ENCODE measurements around the gene ARHGAP23.

Gene ARHGAP23

GRCh38 chr17:38539386-38539785, 111.1 kb downstream of the ARHGAP23 start:
- DNase-seq (ENCODE audit: low read depth): no peak
- no peaks in the 10 kb centered on the region for H3K36me3 ChIP-seq (ENCODE audit: control insufficient read depth, insufficient read depth, low read length, severe bottlenecking)
- peaks cover 8% of the 10 kb centered on the region for H3K4me1 ChIP-seq (ENCODE audit: control insufficient read depth, insufficient read depth, low read length)
- H3K9me3 ChIP-seq (ENCODE audit: control insufficient read depth, low read length): no peaks in the 10 kb centered on the region
- peaks cover 31% of the 10 kb centered on the region for H3K27me3 ChIP-seq (replicated peaks; ENCODE audit: control insufficient read depth, insufficient read depth, low read length)
- H3K4me3 ChIP-seq (ENCODE audit: low read length): no peak overlapping the region
- H3K9ac ChIP-seq (ENCODE audit: low read length): no peak overlapping the region

GRCh38 chr17:38540514-38541045, 112.3 kb downstream of the ARHGAP23 start:
- Histone ChIP-seq H3K27me3 (replicated peaks; ENCODE audit: control insufficient read depth, insufficient read depth, low read length) (peaks cover 25% of the 10 kb centered on the region), H3K36me3 (ENCODE audit: control insufficient read depth, insufficient read depth, low read length, severe bottlenecking) (no peaks in the 10 kb centered on the region), H3K9ac (ENCODE audit: low read length) (no peak overlapping the region), H3K4me1 (ENCODE audit: control insufficient read depth, insufficient read depth, low read length) (peaks cover 8% of the 10 kb centered on the region), H3K9me3 (ENCODE audit: control insufficient read depth, low read length) (no peaks in the 10 kb centered on the region), H3K4me3 (ENCODE audit: low read length) (no peak overlapping the region)
- no peak for DNase-seq (ENCODE audit: low read depth)

GRCh38 chr17:38541281-38541680, 113.0 kb downstream of the ARHGAP23 start:
- Histone ChIP-seq H3K4me1 (ENCODE audit: control insufficient read depth, insufficient read depth, low read length) (peaks cover 8% of the 10 kb centered on the region), H3K36me3 (ENCODE audit: control insufficient read depth, insufficient read depth, low read length, severe bottlenecking) (no peaks in the 10 kb centered on the region), H3K4me3 (ENCODE audit: low read length) (no peak overlapping the region), H3K9me3 (ENCODE audit: control insufficient read depth, low read length) (no peaks in the 10 kb centered on the region), H3K27me3 (replicated peaks; ENCODE audit: control insufficient read depth, insufficient read depth, low read length) (peaks cover 28% of the 10 kb centered on the region), H3K9ac (ENCODE audit: low read length) (no peak overlapping the region)
- DNase-seq (ENCODE audit: low read depth): no peak

- no peaks in the 10 kb centered on the region for H3K9me3 ChIP-seq (ENCODE audit: control insufficient read depth, low read length)
- H3K27me3 ChIP-seq (replicated peaks; ENCODE audit: control insufficient read depth, insufficient read depth, low read length): peaks cover 28% of the 10 kb centered on the region
- no peak overlapping the region for H3K4me3 ChIP-seq (ENCODE audit: low read length)
- H3K4me1 ChIP-seq (ENCODE audit: control insufficient read depth, insufficient read depth, low read length): peaks cover 8% of the 10 kb centered on the region
- no peak overlapping the region for H3K9ac ChIP-seq (ENCODE audit: low read length)
- no peaks in the 10 kb centered on the region for H3K36me3 ChIP-seq (ENCODE audit: control insufficient read depth, insufficient read depth, low read length, severe bottlenecking)
- DNase-seq (ENCODE audit: low read depth): no peak
Observed at GRCh38 chr17:38542286-38542685, 114.0 kb downstream of the ARHGAP23 start.

GRCh38 chr17:38543403-38544174, 115.3 kb downstream of the ARHGAP23 start:
- peaks cover 28% of the 10 kb centered on the region for H3K27me3 ChIP-seq (replicated peaks; ENCODE audit: control insufficient read depth, insufficient read depth, low read length)
- no peak for DNase-seq (ENCODE audit: low read depth)
- H3K4me3 ChIP-seq (ENCODE audit: low read length): no peak overlapping the region

GRCh38 chr17:38544175-38544838, 116.0 kb downstream of the ARHGAP23 start:
- H3K4me1 ChIP-seq (ENCODE audit: control insufficient read depth, insufficient read depth, low read length): peaks cover 8% of the 10 kb centered on the region
- H3K36me3 ChIP-seq (ENCODE audit: control insufficient read depth, insufficient read depth, low read length, severe bottlenecking): no peaks in the 10 kb centered on the region
- H3K9ac ChIP-seq (ENCODE audit: low read length): no peak overlapping the region
- DNase-seq (ENCODE audit: low read depth): no peak
- H3K4me3 ChIP-seq (ENCODE audit: low read length): no peak overlapping the region
- no peaks in the 10 kb centered on the region for H3K9me3 ChIP-seq (ENCODE audit: control insufficient read depth, low read length)
- H3K27me3 ChIP-seq (replicated peaks; ENCODE audit: control insufficient read depth, insufficient read depth, low read length): peaks cover 24% of the 10 kb centered on the region

More at GRCh38 chr17:38543403-38544174, 115.3 kb downstream of the ARHGAP23 start:
- H3K36me3 ChIP-seq (ENCODE audit: control insufficient read depth, insufficient read depth, low read length, severe bottlenecking): no peaks in the 10 kb centered on the region
- H3K9ac ChIP-seq (ENCODE audit: low read length): no peak overlapping the region
- no peaks in the 10 kb centered on the region for H3K9me3 ChIP-seq (ENCODE audit: control insufficient read depth, low read length)
- H3K4me1 ChIP-seq (ENCODE audit: control insufficient read depth, insufficient read depth, low read length): peaks cover 8% of the 10 kb centered on the region

- DNase-seq (ENCODE audit: low read depth): no peak
- Histone ChIP-seq H3K4me1 (ENCODE audit: control insufficient read depth, insufficient read depth, low read length) (peaks cover 8% of the 10 kb centered on the region), H3K9ac (ENCODE audit: low read length) (no peak overlapping the region), H3K27me3 (replicated peaks; ENCODE audit: control insufficient read depth, insufficient read depth, low read length) (peaks cover 21% of the 10 kb centered on the region), H3K9me3 (ENCODE audit: control insufficient read depth, low read length) (no peaks in the 10 kb centered on the region), H3K4me3 (ENCODE audit: low read length) (no peak overlapping the region), H3K36me3 (ENCODE audit: control insufficient read depth, insufficient read depth, low read length, severe bottlenecking) (no peaks in the 10 kb centered on the region)
Observed at GRCh38 chr17:38544839-38545209, 116.6 kb downstream of the ARHGAP23 start.

GRCh38 chr17:38545531-38546225, 117.4 kb downstream of the ARHGAP23 start:
- Histone ChIP-seq H3K36me3 (ENCODE audit: control insufficient read depth, insufficient read depth, low read length, severe bottlenecking) (no peaks in the 10 kb centered on the region), H3K9me3 (ENCODE audit: control insufficient read depth, low read length) (no peaks in the 10 kb centered on the region), H3K27me3 (replicated peaks; ENCODE audit: control insufficient read depth, insufficient read depth, low read length) (peaks cover 19% of the 10 kb centered on the region), H3K4me3 (ENCODE audit: low read length) (no peak overlapping the region), H3K9ac (ENCODE audit: low read length) (no peak overlapping the region), H3K4me1 (ENCODE audit: control insufficient read depth, insufficient read depth, low read length) (peaks cover 11% of the 10 kb centered on the region)
- DNase-seq (ENCODE audit: low read depth): no peak

GRCh38 chr17:38546396-38546795, 118.1 kb downstream of the ARHGAP23 start:
- Histone ChIP-seq H3K27me3 (replicated peaks; ENCODE audit: control insufficient read depth, insufficient read depth, low read length) (peaks cover 19% of the 10 kb centered on the region), H3K9ac (ENCODE audit: low read length) (no peak overlapping the region), H3K4me3 (ENCODE audit: low read length) (no peak overlapping the region), H3K9me3 (ENCODE audit: control insufficient read depth, low read length) (no peaks in the 10 kb centered on the region), H3K4me1 (ENCODE audit: control insufficient read depth, insufficient read depth, low read length) (peaks cover 18% of the 10 kb centered on the region), H3K36me3 (ENCODE audit: control insufficient read depth, insufficient read depth, low read length, severe bottlenecking) (no peaks in the 10 kb centered on the region)
- no peak for DNase-seq (ENCODE audit: low read depth)

GRCh38 chr17:38547444-38547843, 119.2 kb downstream of the ARHGAP23 start:
- Histone ChIP-seq H3K4me3 (ENCODE audit: low read length) (no peak overlapping the region), H3K36me3 (ENCODE audit: control insufficient read depth, insufficient read depth, low read length, severe bottlenecking) (no peaks in the 10 kb centered on the region), H3K27me3 (replicated peaks; ENCODE audit: control insufficient read depth, insufficient read depth, low read length) (peaks cover 15% of the 10 kb centered on the region), H3K9ac (ENCODE audit: low read length) (no peak overlapping the region), H3K4me1 (ENCODE audit: control insufficient read depth, insufficient read depth, low read length) (peaks cover 18% of the 10 kb centered on the region), H3K9me3 (ENCODE audit: control insufficient read depth, low read length) (no peaks in the 10 kb centered on the region)
- no peak for DNase-seq (ENCODE audit: low read depth)

GRCh38 chr17:38549285-38549684, 121.0 kb downstream of the ARHGAP23 start:
- no peak for DNase-seq (ENCODE audit: low read depth)

More at GRCh38 chr17:38549285-38549684, 121.0 kb downstream of the ARHGAP23 start:
- H3K36me3 ChIP-seq (ENCODE audit: control insufficient read depth, insufficient read depth, low read length, severe bottlenecking): no peaks in the 10 kb centered on the region
- H3K9ac ChIP-seq (ENCODE audit: low read length): no peak overlapping the region
- no peaks in the 10 kb centered on the region for H3K9me3 ChIP-seq (ENCODE audit: control insufficient read depth, low read length)
- H3K4me3 ChIP-seq (ENCODE audit: low read length): no peak overlapping the region
- peaks cover 8% of the 10 kb centered on the region for H3K27me3 ChIP-seq (replicated peaks; ENCODE audit: control insufficient read depth, insufficient read depth, low read length)
- H3K4me1 ChIP-seq (ENCODE audit: control insufficient read depth, insufficient read depth, low read length): peaks cover 11% of the 10 kb centered on the region
